ENCODE results near the gene GCNT2.
"Not testable (repeated sequence)": the region's sequence is repeated elsewhere in the genome, so short reads cannot be mapped to it uniquely, and the experiment has no call there.

Gene GCNT2

DNA sequence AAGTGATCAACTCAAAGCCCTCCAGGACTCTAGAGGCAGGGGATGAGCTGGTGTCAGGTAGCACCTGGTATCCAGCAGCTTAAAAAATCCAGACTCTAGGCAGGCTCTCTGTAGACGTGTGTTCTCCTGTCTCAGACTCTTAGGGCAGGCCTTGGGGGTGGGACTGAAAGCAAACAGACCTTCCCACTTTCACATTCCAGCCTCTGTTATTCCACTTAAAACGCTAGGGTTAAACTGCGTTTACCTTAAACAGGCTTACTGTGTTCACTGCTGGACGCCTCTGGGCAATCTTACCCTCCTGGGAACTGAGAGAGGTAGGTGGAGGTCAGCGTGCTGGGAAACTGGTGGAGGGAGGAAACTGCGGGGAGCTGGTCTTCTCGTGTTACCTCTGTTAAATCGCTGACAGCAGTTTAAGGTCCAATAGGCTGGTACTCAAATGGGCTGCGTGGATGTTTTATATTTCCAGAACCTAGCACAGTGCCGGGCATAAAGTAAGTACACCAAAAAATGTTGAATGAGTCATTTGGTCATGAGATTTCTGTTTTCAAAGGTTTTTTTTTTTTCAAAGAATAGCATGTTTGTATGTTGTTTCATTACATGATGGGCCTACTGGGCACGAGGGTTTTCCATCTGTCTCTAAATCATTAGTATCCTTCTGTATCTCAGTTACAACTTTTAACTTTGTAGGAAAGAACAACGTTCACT, at the start of gene GCNT2:
TSS of gene GCNT2 (plus strand) at position 248 of the 705 bp plus-strand sequence. CDS start 7,561 bp downstream, outside the sequence.
- DNase-seq (ENCODE audit: low spot score): no peak

DNA sequence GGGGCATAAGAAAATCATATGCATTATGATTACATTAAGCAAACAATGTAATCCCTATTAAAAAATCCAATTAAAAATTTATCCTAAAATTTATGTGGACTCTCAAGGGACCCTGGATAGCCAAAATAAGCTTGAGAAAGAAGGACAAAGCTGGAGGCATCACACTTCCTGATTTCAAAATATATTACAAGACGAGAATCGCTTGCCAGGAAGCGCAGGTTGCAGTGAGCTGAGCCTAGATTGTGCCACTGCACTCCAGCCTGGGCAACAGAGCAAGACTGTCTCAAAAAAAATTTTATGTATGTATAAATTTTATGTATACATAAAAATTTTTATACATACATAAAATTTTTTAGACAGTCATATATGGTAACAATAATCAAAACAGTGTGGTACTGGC, 48.5 kb upstream of the GCNT2 start:
- no peak for DNase-seq (ENCODE audit: low spot score)

DNA sequence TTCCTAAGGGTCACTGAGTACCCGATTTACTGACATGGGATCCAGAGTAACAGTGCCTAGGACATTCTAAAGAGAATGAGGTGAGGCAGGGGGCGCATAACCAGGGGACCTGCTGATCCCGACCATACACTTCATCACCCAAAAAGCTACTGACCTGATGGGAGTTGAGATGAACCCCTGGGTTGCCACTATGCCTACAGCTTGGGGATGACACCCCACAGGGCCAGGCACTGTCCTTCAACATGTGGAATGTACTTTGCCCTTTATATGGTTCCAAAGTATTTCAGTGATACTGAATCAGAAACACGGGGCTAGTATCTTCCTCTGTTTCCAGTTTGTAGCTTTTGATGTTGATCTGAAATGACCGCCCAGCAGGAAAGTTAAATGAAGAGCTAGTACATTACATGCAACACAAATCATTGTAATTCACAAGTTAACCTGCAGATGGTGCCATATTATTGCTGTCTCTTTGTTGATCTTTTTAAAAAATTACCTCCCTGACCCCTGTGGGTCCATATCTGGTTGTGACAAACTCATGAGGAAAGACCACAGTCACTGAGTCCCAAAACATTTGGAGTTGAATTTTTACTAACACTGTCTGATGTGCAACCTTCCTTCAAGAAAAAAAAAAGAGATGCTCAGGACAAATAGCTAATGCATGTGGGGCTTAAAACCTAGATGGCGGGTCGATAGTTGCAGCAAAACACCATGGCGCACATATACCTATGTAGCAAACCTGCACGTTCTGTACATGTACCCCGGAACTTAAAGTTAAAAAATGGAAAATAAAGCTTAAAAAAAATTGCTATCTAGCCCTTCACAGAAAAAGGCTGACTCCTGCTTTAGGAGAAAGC, 42.7 kb upstream of the GCNT2 start:
- DNase-seq (ENCODE audit: low spot score): no peak

DNA sequence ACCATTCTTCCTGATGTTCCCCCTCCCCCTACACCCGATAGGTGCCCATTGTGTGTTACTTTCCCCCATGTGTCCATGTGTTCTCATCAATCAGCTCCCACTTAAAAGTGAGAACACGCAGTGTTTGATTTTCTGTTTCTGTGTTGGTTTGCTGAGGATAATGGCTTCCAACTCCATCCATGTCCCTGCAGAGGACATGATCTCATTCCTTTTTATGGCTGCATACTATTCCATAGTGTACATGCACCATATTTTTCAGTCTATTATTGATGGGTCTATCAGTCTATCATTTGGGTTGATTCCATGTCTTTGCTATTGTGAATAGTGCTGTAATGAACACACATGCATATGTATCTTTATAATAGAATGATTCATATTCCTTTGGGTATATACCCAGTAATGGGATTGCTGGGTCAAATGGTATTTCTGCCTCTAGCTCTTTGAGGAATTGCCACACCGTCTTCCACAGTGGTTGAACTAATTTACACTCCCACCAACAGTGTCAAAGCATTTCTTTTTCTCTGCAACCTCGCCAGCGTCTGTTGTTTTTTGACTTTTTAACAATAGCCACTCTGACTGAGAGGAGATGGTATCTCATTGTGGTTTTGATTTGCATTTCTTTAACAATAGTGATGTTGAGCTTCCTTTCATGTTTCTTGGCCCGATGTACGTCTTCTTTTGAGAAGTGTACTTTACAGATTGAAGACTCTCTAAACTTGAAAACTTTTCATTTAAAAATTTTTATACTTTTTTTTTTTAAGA, 41.0 kb upstream of the GCNT2 start:
- DNase-seq (ENCODE audit: low spot score): no peak

DNA sequence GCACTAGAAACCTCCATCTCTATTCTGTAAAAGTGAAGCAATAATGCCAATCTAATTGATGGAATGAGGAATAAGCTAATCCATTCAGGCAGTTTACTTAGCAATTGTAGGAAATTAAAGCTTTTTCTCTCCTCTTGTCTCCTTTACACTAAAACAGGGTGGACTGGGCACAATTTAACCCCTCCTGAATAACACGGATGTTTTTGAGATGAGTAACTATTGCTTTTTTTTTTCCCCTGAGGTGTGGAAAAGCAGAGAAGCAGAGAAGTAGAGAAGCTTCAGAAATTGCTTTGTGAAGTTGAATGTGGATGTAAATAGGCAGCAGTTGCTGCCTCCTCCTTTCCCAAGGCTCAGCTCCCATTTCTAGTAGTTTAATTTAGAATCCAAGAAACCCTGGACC, 40.0 kb upstream of the GCNT2 start:
- DNase-seq (ENCODE audit: low spot score): no peak

DNA sequence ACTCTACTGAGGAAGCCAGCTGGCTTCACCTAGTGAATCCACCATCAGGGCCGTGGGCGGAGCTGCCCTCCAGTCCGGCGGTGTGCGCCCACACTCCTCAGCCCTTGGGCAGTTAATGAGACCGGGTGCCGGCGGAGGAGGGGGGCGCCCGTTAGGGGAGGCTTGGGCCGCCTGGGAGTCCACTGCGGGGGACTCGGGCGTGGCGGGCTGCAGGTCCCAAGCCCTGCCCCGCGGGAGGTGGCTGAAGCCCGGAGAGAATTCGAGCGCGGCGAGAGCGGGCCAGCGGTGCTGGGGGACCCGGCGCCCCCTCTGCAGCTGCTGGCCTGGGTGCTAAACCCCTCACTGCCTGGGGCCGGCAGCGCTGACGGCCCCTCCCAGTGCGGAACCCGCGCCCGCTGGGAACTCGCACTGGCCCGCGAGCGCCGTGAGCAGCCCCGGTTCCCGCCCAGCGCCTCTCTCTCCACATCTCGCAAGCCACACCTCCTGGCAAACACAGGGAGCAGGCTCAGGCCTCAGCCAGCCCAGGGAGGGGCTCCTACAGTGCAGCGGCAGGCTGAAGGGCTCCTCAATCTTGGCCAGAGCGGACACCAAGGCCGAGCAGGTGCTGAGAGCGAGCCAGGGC, 38.4 kb upstream of the GCNT2 start:
- DNase-seq (ENCODE audit: low spot score): no peak

DNA sequence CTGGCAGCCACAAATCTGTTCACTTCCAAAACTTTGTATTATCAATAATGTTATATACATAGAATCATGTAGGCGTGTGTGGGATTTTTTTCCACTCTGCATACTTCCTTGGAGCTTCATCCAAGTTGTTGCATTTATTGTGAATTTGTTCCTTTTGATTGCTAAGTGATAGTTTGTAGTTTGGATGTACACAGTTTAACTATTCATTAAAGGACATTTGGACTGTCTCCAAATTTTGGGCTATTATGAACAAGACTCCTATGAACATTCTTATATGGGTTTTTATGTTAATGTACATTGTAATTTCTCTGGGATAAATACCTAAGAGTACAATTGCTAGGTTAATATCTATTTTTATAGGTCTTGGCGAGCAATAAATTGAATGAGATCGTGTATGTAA, 36.2 kb upstream of the GCNT2 start:
- DNase-seq (ENCODE audit: low spot score): no peak

DNA sequence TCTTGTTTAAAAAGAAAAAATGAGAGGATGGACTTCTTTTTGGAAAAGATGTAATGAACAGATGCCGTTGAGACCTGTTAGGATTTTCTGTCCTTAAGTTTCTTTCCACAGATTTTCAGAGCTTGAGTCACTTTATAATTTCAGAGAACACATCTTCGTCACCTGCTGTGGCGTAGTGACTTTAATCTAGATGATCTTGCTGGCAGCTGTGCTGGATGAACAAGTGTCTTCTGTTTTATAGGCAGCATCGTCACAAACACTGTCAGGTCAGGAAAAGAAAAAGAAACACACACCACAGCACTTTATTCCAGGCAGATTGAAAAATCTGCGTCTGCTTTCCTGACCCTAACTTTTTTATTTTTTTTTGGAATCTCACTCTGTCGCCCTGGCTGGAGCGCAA, 35.7 kb upstream of the GCNT2 start:
- no peak for DNase-seq (ENCODE audit: low spot score)

DNA sequence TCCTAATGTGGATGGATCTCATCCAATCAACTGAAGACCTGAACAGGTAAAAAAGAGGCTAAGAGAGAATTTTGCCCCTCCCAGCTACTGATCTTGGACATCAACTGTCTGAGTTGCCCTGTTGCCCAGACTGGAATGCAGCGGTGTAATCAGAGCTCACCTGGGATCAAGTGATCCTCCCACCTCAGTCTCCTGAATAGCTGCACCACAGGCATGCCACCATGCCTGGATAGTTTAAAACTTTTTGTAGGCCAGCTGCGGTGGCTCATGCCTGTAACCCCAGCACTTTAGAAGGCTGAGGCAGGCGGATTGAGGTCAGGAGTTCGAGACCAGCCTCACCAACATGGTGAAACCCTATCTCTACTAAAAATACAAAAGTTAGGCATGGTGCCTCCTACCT, 34.9 kb upstream of the GCNT2 start:
- DNase-seq (ENCODE audit: low spot score): no peak

DNA sequence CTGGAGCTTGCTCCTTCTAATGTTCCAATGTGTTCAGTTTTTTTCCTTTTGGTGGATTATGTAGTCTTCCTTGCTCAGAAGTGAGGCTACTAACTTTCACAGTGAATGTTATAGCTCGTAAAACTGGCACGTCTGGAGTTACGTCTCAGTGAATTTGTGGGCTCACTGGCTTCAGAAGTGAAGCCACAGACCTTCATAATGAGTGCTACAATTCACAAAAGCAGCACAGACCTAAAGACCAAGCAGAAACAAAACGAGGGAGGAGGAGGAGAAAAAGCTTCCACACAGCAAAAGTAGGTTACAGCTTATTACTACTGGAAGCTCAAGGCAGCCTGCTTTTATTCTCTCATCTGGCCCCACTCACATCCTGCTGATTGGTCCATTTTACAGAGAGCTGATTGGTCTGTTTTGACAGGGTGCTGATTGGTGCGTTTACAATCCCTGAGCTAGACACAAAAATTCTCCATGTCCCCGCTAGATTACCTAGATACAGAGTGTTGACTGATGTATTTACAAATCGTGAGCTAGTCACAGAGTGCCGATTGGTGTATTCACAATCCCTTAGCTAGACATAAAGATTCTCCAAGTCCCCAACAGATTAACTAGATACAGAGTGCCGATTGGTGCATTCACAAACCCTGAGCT, 34.1 kb upstream of the GCNT2 start:
- not testable (repeated sequence) for DNase-seq (ENCODE audit: low spot score)

DNA sequence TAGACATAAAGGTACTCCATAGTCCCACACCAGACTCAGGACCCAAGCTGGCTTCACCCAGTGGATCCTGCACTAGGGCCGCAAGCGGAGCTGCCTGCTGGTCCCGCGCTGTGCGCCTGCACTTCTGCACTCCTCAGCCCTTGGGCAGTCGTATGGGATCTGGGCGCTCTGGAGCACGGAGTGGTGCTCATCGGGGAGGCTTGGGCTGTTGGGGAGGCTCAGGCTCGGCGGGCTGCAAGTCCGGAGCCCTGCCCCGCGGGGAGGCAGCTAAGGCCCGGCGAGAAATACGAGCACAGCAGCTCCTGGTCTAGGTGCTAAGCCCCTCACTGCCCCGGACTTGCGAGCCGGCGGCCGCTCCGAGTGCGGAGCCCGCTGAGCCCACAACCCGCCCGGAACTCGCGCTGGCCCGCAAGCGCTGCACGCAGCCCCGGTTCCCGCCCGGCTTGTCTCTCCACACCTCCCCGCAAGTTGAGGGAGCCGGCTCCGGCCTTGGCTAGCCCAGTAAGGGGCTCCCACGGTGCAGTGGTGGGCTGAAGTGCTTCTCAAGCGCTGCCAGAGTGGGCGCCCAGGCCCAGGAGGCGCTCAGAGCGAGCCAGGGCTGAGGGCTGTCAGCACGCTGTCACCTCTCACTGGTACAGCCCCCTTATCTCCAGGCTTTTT, 33.4 kb upstream of the GCNT2 start:
- no peak for DNase-seq (ENCODE audit: low spot score)

DNA sequence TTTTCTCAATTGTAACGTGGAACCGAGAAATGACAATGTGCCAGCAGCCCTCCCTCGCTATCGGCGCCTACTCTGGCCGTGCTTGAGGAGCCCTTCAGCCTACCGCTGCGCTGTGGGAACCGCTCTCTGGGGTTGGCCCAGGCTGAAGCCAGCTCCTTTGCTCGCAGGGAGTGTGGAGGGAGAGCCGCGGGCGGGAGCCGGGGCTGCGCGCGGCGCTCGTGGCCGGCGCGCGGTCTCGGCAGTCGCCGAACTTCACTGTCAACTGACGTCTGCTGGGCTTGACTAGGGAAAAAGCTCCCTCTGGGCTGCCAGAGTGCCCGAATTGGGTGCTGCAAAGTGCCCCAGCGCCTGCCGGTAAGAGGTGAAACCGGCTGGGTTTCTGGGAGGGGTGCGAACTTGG, 29.7 kb upstream of the GCNT2 start:
- no peak for DNase-seq (ENCODE audit: low spot score)

DNA sequence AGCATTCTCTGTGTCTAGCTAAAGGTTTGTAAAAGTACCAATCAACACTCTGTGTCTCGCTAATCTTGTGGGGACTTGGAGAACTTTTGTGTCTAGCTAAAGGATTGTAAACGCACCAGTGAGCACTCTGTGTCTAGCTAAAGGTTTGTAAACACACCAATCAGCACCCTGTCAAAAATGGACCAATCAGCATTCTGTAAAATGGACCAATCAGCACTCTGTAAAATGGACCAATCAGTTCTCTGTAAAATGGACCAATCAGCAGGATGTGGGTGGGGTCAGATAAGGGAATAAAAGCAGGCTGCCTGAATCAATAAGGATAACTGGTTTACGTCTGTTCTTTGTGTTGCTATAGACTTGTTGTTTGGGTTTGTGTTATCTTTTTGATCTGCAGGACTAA, 29.2 kb upstream of the GCNT2 start:
- not testable (repeated sequence) for DNase-seq (ENCODE audit: low spot score)

DNA sequence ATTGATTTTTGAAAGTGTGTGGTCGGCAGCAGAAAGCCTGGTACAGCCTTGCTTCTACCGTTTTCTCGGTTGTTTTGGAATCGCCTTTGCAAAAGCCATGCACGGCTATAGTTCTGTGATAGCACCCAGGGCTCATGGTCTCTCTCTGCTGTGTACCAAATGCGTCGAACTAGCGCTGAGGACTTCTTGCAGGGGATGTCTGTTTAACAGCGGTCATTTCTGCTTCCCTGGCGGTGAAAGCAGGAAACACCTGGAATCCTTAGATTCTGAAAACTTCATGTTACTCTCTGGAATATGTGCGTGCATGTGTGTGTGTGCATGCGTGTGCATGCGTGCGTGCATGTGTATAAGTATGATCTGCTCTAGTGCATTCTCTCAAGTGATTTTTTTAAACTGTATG, 26.1 kb upstream of the GCNT2 start:
- DNase-seq (ENCODE audit: low spot score): no peak

DNA sequence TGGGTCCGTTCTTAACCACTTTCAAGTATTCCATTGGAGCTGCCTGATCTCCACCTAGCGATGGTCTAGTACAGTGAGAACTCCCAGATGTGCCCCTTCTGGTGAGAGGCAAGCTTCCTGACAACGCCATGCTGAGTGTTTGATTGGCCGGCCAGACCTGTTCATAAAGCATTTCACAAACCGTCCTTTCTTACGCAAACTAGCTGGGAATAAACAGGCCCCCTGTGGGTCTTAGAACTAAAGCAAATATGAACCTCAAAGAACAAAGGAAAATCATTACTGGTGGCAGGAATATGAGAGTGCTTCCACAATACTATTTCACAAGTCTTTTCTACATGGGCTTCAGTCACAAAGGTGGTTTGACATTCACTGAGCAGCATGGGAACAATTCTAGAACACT, 15.6 kb upstream of the GCNT2 start:
- no peak for DNase-seq (ENCODE audit: low spot score)

DNA sequence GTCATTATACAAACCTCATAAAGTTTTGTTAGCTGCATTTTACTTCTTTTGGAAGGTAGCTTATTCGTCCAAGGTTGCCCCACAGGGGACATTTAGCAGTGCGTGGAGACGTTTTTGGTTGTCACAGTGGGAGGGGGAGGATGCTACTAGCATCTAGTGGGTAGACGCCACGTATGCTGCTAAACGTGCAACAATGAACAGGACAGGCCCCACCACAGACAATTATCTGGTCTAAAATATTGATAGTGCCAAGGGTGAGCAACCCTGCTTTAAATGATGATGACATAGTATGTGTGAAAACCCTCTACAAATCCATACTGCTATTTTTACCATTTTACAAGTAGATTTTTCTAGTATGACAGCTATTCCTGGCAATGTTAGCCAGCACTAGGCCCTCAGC, 13.9 kb upstream of the GCNT2 start:
- DNase-seq (ENCODE audit: low spot score): no peak

DNA sequence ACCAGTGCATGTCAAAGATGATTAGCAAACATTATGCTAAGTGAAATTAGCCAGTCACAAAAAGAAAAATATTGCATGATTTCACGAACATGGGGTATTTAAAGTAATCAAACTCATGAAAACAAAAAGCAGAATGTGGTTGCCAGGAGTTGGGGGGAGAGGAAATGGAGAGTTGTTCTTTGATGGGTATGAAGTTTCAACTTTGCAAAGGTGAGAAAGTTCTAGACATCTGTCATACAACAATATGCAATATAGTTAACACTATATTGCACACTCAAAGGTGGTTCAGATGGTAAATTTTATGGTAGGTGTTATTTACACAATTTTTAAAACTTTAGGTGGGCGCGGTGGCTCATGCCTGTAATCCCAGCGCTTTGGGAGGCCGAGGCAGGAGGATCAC, 13.4 kb upstream of the GCNT2 start:
- no peak for DNase-seq (ENCODE audit: low spot score)

DNA sequence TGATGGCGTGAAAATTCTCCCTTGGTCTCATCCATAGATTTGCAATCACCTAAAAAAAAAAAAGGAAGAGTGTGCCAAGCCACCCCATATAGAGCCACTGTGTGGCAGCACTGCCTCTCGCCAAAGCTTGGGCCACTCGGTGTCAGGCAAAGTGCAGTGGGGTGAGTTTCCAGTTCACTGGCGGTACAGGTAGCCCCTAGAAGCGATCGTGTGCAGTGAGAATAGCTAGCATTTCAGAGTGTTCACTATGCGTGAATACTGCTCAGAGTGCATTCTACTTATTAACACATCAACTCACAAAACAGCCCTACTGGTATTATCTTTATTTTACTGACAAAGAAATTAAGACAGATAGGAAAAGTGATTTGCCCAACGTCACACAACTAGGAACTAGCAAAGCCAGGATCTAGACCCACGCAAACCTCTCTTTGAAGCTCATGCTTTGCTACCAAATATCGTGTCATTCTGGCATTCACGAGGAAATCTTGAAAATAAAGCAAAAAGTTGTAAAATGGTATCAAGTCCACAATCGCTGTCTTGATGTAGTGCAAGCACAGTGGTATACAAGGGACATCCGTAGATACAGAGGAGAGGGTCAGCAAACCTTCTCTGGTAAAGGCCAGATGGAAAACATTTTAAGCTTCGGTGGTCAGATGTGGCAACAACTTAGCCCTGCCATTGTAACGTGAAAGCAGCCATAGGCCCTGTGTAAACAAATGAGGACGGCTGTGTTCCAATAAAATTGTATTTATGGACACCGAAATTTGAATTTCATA, 10.4 kb upstream of the GCNT2 start:
- no peak for DNase-seq (ENCODE audit: low spot score)

DNA sequence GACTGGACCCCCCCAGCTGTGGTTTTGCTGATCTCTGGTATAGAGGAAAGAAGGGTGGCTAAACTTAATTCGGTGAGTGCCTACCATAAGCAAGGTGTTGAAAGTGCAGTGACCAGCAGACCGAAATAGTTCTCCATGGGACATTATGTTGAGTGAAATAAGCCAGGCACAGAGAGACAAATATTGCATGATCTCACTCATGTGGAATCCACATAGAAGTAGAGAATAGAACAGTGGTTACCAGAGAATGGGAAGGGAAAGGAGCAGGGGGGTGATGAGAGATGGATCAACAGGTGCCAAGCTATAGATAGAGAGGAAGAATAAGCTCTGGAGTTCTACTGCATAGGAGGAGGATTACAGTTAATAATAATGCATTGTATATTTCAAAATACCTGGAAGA, 9.7 kb upstream of the GCNT2 start:
- no peak for DNase-seq (ENCODE audit: low spot score)

DNA sequence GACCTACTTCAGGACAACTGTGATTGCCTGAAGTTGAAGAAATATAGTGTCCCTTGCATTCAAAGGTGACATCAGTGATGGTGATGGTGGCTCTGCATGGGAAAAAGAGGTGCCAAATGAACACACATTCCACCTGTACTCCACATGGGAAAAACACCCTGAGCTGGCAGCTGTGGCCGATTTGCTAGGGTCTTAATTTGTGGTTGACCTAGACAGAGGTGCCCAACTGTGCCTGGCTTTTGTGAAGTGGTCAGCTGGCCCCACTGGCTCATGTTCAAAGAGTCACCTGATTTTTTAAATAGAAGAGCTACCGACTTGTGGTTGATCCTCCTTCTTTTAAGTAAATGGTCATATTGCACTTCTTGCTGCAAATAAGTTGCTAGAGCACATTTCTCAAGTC, 7.6 kb upstream of the GCNT2 start:
- DNase-seq (ENCODE audit: low spot score): no peak
